HG03175 (cell line): ENCODE results near the gene RIN1.

Source experiments
- ATAC-seq: cut with Tn5 transposase; IDR thresholded peaks from one replicate; pipeline ENCODE4 v1.9.1; 2021; ENCODE audit warnings: mild to moderate bottlenecking, moderate library complexity; ENCODE audit not compliant: unreplicated experiment

Gene RIN1

DNA sequence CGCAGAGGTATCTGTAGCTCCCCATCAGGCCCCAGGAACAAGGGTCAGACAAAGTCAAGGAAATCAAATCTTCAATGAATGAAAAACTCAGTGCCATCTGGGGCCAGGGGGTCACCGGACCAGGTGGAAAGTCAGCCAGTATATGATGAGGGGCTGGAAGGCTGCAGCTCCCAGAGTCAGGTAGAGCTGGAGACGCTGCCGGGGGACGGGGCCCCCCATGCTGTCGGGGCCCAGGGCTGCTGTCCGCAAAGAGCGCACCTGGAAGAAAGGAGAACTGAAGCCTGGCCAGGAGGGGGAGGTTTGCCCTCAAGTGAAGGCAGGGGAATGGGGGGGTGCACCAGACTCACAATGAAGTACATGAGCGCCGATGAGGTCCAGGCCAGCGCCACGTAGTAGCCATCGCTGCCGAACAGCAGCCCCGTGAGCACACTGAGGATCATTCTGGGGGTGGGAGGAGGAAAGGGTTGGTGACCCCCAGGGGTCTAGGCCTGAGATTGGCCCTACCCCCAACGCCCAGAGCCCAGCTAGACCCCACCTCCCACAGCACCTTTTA is 51.6 kb downstream of the RIN1 start:
- no peak for ATAC-seq

GRCh38 chr11:66283461-66284105 is 52.7 kb downstream of the RIN1 start:
- ATAC-seq, result no peak

GRCh38 chr11:66282468-66283455 is 53.5 kb downstream of the RIN1 start:
- ATAC-seq, result peak; percentile 79
